Caco-2 (cell line): ENCODE measurements around the gene SGF29. TPM values are rescaled to one million over a fixed set of nuclear protein-coding genes. Genes with fewer than 3 reads are reported as not detected.
"Not testable (repeated sequence)": the region's sequence is repeated elsewhere in the genome, so short reads cannot be mapped to it uniquely, and the experiment has no call there.

ENCODE experiments used
- BruUV-seq: library from RNA; stranded (reverse); fragments of 400-500 nt; replicated peaks from 2 replicates; lab custom pipeline; 2021; lab: Mats Ljungman, UMichigan
- CTCF ChIA-PET: fragments of 300-600 bp; sonication (Branson Sonifier 250); formaldehyde crosslinking; loops from one replicate; lab custom pipeline; 2022; ENCODE audit warnings: antibody characterized with exemption; lab: Charles Lee
- POLR2A ChIA-PET: fragments of 300-600 bp; sonication (Branson Sonifier 250); formaldehyde crosslinking; loops from one replicate; lab custom pipeline; 2022; ENCODE audit warnings: antibody characterized with exemption; lab: Charles Lee
- DNase-seq, 2 experiments: peaks; one replicate each; pipeline versions ENCODE4 v3.0.0 to v3.0.0-alpha.2; 2020 to 2022
- H3K27me3 ChIP-seq: replicated peaks from 2 replicates; pipeline ENCODE4 v1.6.0; 2011; ENCODE audit warnings: low read length; ENCODE audit not compliant: control insufficient read depth, insufficient read depth
- H3K36me3 ChIP-seq: 2 replicates; pipeline ENCODE4 v1.5.1; 2011; ENCODE audit warnings: low read length; ENCODE audit not compliant: control insufficient read depth, insufficient read depth
- H3K4me1 ChIP-seq: fragments of 250-450 bp; sonication (Bioruptor Pico); 2 replicates; pipeline ENCODE4 v1.5.1; 2020; ENCODE audit warnings: mild to moderate bottlenecking
- H3K4me3 ChIP-seq: 2 replicates; pipeline ENCODE4 v1.5.1; 2011; ENCODE audit warnings: low read depth, mild to moderate bottlenecking, control low read depth, low read length
- H3K9me3 ChIP-seq: fragments of 250-450 bp; sonication (Bioruptor Pico); 2 replicates; pipeline ENCODE4 v1.5.1; 2020; ENCODE audit warnings: mild to moderate bottlenecking, moderate library complexity
- H3K27ac Mint-ChIP-seq: one replicate; pipeline ENCODE4 v1.8.0; 2022; ENCODE audit warnings: mixed read lengths; ENCODE audit not compliant: unreplicated experiment
- H3K27me3 Mint-ChIP-seq: one replicate; pipeline ENCODE4 v1.8.0; 2022; ENCODE audit warnings: mixed read lengths; ENCODE audit not compliant: insufficient read depth, unreplicated experiment
- H3K36me3 Mint-ChIP-seq: one replicate; pipeline ENCODE4 v1.8.0; 2022; ENCODE audit warnings: mild to moderate bottlenecking, mixed read lengths; ENCODE audit not compliant: insufficient read depth, unreplicated experiment
- H3K4me1 Mint-ChIP-seq: one replicate; pipeline ENCODE4 v1.8.0; 2022; ENCODE audit warnings: low read depth, mixed read lengths; ENCODE audit not compliant: unreplicated experiment
- H3K4me3 Mint-ChIP-seq: one replicate; pipeline ENCODE4 v1.8.0; 2022; ENCODE audit warnings: mild to moderate bottlenecking, moderate library complexity, mixed read lengths; ENCODE audit not compliant: unreplicated experiment
- H3K9me3 Mint-ChIP-seq: one replicate; pipeline ENCODE4 v1.8.0; 2022; ENCODE audit warnings: mixed read lengths; ENCODE audit not compliant: unreplicated experiment
- CTCF ChIP-seq, 2 experiments: fragments of 200-600 bp in 1 of 2; IDR thresholded peaks; 1 replicate in 1 of 2; 2 replicates in 1 of 2; pipeline versions ENCODE4 v1.5.1 to v1.8.0; 2011 to 2022; ENCODE audit warnings: antibody characterized with exemption in 1 of 2, control low read depth in 1 of 2, inconsistent platforms in 1 of 2, low read depth in 1 of 2, low read length in 1 of 2, mild to moderate bottlenecking in 1 of 2, moderate library complexity in 1 of 2; ENCODE audit not compliant: insufficient read depth in 1 of 2, severe bottlenecking in 1 of 2, unreplicated experiment in 1 of 2
- intact Hi-C: fragments of 100-400 bp; cut with micrococcal nuclease; formaldehyde crosslinking; loops from one replicate; pipeline ENCODE4 v1.10.0; 2022; ENCODE audit not compliant: unreplicated experiment
- total RNA-seq: library from RNA; stranded (reverse); gene quantifications from 2 replicates; pipeline ENCODE4 v1.2.3, GENCODE V29; 2022

Gene SGF29
- total RNA-seq, 1 experiment from 2014 or later = 29.8 TPM

GRCh38 chr16:28604186-28604565, 50.5 kb downstream of the SGF29 start:
- ChIA-PET CTCF (no interaction called here), POLR2A (no interaction called here)
- Histone ChIP-seq H3K36me3 (no peaks in the 10 kb centered on the region), H3K4me3 (no peak overlapping the region), H3K27me3 (no peaks in the 10 kb centered on the region), H3K9me3 (no peaks in the 10 kb centered on the region), H3K4me1 (no peaks in the 10 kb centered on the region)
- no peak for DNase-seq
- no peaks in the 10 kb centered on the region for H3K9me3 Mint-ChIP-seq
- BruUV-seq = no TSS peak
- no peaks in the 10 kb centered on the region for H3K27me3 Mint-ChIP-seq
- intact Hi-C loops = no loop called here
- no peak for TF ChIP-seq CTCF (IDR thresholded peaks at IDR 0.05; ENCODE audit: insufficient read depth in 1 of 2, low read depth in 1 of 2, low read length in 1 of 2, severe bottlenecking in 1 of 2, unreplicated experiment in 1 of 2)
- H3K27ac Mint-ChIP-seq = no peak overlapping the region
- no peak overlapping the region for H3K4me3 Mint-ChIP-seq
- peaks cover 6% of the 10 kb centered on the region for H3K36me3 Mint-ChIP-seq
- no peaks in the 10 kb centered on the region for H3K4me1 Mint-ChIP-seq

GRCh38 chr16:28606291-28607115, 52.8 kb downstream of the SGF29 start:
- Histone ChIP-seq H3K4me1 (no peaks in the 10 kb centered on the region), H3K36me3 (no peaks in the 10 kb centered on the region), H3K27me3 (no peaks in the 10 kb centered on the region), H3K9me3 (no peaks in the 10 kb centered on the region), H3K4me3 (no peak overlapping the region)
- DNase-seq = no peak
- no TSS peak for BruUV-seq
- Mint-ChIP-seq H3K27ac (no peak overlapping the region), H3K27me3 (no peaks in the 10 kb centered on the region), H3K4me3 (no peak overlapping the region), H3K9me3 (no peaks in the 10 kb centered on the region), H3K36me3 (peaks cover 6% of the 10 kb centered on the region), H3K4me1 (no peaks in the 10 kb centered on the region)
- ChIA-PET CTCF (no interaction called here), POLR2A (no interaction called here)
- intact Hi-C loops = no loop called here
- TF ChIP-seq CTCF (IDR thresholded peaks at IDR 0.05; ENCODE audit: insufficient read depth in 1 of 2, low read depth in 1 of 2, low read length in 1 of 2, severe bottlenecking in 1 of 2, unreplicated experiment in 1 of 2) = no peak

- no peaks in the 10 kb centered on the region for H3K27me3 Mint-ChIP-seq
- POLR2A ChIA-PET = no interaction called here
- H3K9me3 Mint-ChIP-seq = no peaks in the 10 kb centered on the region
Measured at GRCh38 chr16:28607116-28607623, 53.5 kb downstream of the SGF29 start.

DNA sequence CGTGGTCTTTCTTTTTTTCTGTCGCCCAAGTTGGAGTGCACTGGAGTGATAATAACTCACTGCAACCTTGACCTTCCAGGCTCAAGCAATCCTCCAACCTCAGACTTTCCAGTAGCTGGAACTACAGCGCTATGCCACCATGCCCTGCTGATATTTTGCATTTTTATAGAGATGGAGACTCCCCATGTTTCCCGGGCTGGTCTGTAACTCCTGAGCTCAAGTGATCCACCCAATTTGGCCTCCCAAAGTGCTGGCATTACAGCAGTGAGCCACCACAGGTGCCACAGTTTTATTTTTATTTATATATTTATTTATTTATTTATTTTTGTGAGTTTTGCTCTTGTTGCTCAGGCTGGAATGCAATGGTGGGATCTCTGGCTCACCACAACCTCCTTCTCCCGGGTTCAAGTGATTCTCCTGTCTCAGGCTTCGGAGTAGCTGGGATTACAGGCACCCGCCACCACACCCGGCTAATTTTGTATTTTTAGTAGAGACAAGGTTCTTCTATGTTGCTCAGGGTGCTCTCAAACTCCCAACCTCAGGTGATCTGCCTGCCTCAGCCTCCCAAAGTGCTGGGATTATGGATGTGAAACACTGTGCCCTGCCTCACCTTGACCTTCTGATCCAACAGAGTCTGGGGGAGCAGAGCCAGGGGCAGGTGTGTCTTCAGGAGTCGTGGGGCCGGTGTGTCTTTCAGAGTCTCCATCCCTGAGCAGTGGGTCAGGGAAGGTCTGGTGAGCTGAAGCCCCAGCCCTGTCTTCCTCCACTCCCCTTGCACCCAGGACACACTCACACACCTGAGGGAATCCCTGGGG, 54.2 kb downstream of the SGF29 start:
- H3K27me3 Mint-ChIP-seq, H3K9me3 Mint-ChIP-seq, H3K4me3 Mint-ChIP-seq, H3K27me3 ChIP-seq, H3K27ac Mint-ChIP-seq, H3K36me3 ChIP-seq, H3K4me3 ChIP-seq, H3K9me3 ChIP-seq, H3K4me1 ChIP-seq, CTCF ChIA-PET, DNase-seq, H3K36me3 Mint-ChIP-seq, intact Hi-C loops, POLR2A ChIA-PET, BruUV-seq, H3K4me1 Mint-ChIP-seq: not testable (repeated sequence)

More at GRCh38 chr16:28607116-28607623, 53.5 kb downstream of the SGF29 start:
- CTCF ChIA-PET = no interaction called here
- no peak overlapping the region for H3K27ac Mint-ChIP-seq
- no peaks in the 10 kb centered on the region for H3K9me3 ChIP-seq
- no peaks in the 10 kb centered on the region for H3K27me3 ChIP-seq
- no peak for TF ChIP-seq CTCF (IDR thresholded peaks at IDR 0.05; ENCODE audit: insufficient read depth in 1 of 2, low read depth in 1 of 2, low read length in 1 of 2, severe bottlenecking in 1 of 2, unreplicated experiment in 1 of 2)
- no peak overlapping the region for H3K4me3 Mint-ChIP-seq
- H3K36me3 Mint-ChIP-seq = peaks cover 6% of the 10 kb centered on the region
- no peak overlapping the region for H3K4me3 ChIP-seq
- H3K4me1 Mint-ChIP-seq = no peaks in the 10 kb centered on the region
- H3K4me1 ChIP-seq = no peaks in the 10 kb centered on the region
- no TSS peak for BruUV-seq
- intact Hi-C loops = no loop called here
- DNase-seq = no peak
- H3K36me3 ChIP-seq = no peaks in the 10 kb centered on the region
